Stimulated activated CD4-positive, alpha-beta T cell treated with anti-CD3 and anti-CD28 coated beads, Interleukin-2, amount 100 ng/mL, for 4 hours (primary cell): ENCODE data around the gene C2orf42.
"Not testable (repeated sequence)": the region's sequence is repeated elsewhere in the genome, so short reads cannot be mapped to it uniquely, and the experiment has no call there.

Source experiments
- DNase-seq: peaks from one replicate; pipeline ENCODE4 v3.0.0-alpha.2; 2020; ENCODE audit warnings: low read depth

C2orf42 gene

DNA sequence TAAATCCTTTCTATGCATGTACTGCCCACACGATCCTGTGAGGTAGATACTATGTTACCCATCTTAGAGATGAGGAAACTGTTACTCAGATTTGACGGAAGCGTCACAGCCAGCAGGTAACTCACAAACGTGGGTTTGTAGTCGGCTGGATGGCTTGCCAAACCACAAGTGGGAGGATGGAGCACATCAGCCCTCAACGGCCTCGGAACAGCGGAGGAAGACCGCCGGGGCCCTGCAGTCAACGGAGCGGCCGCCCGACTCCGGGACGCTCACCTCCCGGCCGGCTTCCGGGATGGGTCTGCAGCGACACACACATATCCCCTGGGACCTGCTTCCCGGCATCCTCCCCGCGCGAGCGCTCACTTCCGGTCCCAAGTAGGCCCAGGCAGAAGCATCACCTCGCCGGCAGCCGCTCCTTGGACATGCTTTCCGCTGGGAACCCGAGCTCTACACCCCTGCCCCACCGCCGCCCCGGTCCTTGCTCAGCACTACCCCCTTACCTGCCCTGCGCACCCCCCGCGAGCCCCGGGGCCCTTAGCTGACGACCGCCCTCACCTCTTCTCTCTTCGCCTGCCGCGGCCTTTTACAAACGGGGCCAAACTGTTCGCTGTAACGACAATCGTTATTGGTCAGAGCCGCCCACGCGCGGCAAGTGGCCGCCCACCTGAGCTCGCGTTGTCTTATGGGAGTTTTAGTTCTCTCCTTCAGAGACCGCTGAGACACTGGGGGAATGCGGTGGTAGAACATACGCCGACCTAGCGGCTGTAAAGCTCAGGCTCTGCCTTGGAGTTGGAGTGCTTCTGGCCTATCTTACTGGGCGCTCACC is at the start of gene C2orf42:
C2orf42 (minus strand) TSS at position 602 of the 826 bp plus-strand sequence. CDS start 9,034 bp downstream, outside the sequence.
- DNase-seq: peak; percentile 96

DNA sequence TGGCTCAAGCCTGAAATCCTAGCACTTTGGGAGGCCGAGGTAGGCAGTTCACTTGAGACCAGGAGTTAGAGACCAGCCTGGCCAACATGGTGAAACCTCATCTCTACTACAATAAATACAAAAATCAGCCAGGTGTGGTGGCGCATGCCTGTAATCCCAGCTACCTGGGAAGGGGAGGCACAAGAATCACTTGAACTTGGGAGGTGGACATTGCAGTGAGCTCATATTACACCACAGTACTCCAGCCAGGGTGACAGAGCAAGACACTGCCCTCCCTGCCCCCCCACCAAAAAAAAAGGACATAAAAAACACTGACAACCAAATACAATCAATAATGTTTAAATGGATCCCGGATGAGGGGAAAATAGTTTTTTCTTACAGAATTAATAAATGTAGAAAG is 49.8 kb upstream of the C2orf42 start:
- no peak for DNase-seq

DNA sequence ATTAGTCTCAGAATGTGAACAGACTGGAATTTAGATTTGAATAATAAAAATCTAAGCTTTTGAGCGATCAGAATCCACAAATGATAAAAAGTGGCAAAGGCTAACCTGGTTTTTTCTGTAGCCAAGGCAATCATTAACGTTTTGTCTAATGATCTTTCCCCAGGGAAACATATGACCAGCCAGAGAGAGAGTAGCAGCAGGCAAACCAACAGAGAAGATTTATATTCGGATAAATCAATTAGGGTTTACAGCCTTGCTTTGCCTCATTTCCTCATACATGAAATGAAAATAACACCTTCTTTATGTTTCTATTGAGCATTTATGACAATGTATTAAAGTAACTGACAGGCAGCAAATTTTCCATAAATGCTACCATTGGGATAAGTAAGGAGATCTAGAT is 43.1 kb upstream of the C2orf42 start:
- no peak for DNase-seq

DNA sequence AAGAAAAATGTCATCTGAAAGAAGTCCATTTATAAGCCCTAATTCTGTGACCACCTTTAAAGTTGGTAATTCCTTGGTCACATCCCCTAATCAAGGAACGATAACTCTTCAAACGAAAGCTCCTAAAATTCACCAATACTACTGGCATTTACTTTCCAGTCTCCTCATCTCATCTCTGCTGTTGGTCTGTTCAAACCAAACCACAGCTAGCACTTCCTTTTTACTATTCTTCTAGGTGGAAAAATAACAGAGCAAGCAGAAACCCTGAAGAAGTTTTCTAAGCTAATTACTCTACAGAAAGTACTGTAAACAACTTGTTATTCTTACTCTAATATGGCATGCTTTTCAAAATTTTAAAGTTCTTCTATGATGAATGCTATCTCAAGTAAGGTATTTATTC is 36.0 kb upstream of the C2orf42 start:
- no peak for DNase-seq

DNA sequence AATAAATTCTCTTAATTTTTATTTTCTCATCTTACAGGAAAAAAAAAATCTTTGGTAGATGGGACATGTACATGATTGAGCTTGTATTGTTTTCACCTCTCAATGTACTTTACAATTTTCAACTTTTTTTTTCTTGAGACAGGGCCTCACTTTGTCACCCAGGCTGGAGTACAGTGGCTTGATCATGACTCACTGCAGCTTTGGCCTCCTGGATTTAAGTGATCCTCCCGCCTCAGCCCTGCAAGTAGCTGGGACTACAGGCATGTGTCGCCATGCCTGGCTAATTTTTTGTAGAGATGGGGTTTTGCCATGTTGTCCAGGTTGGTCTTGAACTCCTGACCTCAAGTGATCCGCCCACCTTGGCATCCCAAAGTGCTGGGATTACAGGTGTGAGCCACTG is 32.5 kb upstream of the C2orf42 start:
- DNase-seq: not testable (repeated sequence)

DNA sequence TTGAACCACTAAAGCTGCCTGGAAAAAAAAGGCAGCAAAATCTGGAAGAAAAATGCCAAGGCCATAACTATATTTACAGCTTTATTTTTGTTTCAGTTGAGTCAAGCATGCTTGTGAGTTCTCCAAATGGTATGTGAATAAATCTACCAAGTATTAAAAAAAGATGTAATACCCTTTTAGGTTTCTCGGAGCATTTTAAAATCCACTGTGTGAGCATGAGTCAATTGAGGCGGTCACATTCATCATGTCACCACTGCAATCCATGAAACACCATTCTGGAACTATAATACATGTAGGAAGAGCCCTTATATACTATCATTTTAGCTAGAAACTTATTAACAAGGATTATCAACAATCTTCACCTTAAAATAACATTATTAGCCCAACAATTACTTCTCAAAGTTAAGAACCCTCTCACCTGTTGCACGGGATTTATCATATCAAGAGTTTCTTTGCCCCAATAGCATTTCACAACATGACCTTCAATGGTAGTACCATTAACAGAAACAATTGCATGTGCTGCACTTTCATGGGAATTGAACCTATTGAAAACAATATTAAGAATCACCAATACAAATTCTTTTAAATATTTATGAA is 24.2 kb upstream of the C2orf42 start:
- no peak for DNase-seq

DNA sequence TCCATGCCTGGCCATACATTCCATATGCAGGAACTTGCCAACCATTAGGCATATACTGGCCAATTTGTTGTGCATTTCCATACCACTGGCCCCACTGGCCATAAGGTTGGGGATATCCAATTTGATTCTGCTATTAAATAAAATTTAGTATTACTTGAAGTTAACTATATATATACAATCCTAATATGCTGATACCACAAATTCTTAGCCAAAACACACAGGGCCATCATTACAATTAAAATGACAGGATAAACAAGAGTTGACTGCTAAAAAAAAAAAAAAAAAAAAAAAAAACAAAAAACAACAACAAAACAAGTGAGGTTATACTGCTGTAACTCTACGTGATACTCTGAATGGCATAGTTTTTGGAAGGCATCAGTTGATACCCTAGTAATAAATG is 23.5 kb upstream of the C2orf42 start:
- no peak for DNase-seq

DNA sequence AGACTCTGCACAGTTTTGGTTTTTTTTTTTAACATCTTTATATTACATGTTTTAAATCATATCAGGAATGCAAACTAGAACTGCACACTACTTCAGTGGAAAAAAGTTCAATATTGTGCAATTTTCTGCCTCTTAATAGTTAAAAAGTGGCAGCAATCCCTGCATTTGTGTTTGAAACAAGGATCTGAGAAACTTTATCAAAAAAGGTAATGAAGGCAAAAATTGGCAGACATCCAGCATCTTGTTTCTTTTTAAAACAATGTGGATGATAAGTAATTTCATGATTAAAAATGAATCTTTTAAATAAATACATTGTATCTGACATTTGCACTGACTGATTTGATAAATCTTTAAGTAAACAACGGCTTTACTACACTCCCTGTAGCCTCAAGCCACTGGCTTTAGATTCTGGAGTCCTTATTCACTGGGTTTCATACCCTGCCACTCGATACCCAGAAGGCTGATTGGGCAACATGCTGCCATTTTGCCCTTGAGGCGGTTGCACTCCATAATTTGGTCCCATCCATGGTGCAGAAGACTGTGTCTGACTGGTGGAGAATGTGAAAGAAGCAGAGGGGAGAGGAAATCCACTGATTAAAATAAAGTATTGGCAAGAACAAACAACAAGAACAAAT is 21.6 kb upstream of the C2orf42 start:
- DNase-seq: no peak

DNA sequence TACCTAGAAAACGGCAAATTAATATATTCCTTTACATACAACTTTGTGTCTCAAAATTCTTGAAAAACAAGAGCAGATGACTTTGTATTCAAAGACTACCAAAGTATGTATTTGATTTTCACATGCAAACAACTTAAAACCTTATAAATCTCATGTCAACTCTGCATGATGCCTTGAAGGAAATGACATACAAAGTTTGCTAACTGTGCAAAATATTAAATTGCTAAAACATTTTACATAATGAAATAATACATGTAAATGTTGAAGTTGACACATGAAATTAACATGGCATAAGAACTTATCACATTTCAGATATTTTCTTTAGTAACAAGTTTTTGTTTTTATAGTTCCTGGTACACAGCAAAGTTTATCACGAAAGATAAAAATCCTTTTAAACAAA is 20.8 kb upstream of the C2orf42 start:
- no peak for DNase-seq

DNA sequence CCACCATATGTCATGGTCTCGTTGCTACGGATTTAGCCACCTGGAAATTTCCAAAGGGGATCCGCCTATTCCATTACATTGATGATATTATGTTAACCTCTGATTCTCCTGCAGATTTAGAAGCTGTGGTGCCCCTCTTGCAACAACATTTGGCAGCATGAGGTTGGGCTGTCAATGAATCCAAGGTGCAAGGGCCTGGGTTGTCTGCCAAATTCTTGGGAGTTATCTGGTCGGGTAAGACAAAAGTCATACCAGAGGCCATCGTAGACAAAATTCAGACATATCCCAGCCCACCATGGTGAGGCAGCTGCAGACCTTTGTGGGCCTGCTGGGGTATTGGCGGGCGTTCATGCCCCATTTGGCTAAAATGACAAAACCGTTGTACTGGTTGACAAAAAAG is 13.6 kb upstream of the C2orf42 start:
- DNase-seq: no peak

DNA sequence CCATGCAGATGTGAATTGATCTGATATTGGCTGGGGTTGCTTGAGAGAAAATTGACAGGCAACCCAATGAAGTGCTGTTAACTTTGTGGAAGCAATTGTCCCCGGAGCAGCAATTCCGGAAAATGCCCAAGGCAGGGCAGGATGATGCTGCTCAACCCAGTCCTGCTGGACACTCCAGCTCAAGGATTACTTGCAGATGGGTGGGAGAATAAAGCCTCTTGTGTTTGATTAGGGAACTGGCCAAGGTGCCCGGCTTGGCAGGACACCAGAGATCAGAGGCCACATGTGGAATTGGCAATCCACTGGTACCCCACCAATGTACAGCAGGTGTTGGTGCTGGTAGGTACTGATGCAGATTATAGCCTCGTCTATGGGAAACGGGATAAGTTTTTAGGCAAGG is 12.3 kb upstream of the C2orf42 start:
- DNase-seq: no peak

DNA sequence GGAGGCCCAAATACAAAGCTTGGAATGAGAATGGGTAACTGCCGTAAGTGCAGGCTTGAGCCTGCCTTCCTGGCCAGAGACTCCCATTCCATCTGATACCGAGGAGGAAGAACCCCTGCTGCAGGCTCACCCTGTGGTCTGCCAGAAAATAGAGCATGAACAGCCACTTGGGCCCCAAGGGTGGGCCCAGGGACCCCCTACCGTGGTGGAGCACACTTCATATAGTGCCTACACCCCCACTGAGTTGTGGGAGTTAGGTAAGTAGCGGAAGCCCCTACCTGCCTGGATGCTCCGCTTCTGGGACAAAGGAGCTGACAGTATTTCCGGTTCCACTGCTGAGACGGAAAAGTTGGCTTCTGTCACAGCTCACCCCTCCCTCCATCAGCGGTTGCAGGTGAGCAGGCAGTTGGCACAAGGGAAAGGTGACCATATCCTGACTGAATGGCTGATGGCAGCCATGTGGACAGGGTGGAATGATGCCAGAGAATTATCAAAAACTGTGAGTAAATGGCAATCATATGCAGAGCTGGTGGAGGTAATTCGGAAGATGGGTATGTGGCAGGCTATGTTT is 11.5 kb upstream of the C2orf42 start:
- no peak for DNase-seq

DNA sequence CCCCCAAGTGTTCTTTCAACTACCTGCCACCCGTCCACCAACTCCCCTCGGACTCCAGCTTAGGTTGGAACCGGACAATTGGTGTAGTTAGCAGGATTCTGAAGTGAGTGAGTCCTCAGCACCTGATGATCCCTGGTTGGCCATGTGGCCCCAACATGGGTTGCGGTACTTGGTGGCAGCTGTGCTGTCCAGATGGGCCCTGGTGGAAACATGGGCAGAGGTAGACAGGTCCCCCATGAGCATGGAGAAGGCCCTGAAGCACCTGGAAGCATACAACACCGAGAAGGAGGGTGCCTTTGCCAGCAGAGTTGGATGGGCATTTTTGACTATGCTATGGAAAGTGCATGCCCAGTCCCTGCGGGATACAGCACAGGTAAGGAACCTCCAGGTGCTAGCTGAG is 11.0 kb upstream of the C2orf42 start:
- DNase-seq: no peak

DNA sequence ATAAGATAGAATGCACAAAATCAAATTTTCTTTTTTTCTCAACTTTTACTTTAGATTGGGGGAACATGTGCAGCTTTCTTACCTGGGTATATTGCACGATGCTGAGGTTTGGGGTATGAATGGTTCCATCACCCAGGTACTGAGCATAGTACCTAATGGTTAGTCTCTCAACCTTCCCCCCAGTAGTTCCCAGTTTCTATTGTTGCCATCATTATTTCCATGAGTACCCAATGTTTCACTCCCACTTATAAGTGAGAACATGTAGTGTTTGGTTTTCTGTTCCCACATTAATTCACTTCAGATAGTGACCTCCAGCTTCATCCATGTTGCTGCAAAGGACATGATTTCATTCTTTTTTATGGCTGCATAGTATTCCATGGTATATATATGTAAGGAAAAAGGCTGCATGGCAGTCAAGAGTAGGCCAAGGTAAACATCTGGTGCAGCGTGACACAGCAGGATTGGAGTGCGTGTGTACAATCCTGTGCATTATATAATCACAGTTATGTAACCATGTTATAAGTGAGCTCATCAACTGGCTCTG is 10.5 kb upstream of the C2orf42 start:
- DNase-seq: no peak

DNA sequence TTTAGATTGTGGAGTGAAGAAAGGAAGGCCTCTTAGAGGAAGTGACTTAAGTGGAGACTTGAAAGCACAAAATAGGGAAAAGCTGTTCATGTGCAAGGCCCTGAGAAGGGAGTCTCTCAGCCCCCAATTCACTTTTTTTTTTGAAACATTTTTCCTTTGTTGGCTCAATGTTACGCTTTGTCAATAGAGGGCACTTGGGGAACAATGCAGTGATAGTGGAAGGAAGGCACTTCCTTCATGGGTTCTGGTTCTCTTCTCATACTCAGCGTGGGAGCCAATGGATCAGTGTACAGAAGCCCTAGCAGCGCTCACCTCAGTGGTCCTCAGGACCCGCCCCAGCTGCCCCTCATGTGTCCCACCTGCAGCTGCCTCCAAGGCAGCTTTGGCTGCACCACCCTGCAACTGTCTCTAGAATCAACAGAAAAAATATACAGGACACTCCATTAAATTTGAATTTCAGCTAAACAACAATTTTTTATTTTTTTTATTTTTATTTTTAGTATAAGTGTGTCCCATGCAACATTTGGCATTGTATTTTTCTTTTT is 8.6 kb upstream of the C2orf42 start:
- no peak for DNase-seq

DNA sequence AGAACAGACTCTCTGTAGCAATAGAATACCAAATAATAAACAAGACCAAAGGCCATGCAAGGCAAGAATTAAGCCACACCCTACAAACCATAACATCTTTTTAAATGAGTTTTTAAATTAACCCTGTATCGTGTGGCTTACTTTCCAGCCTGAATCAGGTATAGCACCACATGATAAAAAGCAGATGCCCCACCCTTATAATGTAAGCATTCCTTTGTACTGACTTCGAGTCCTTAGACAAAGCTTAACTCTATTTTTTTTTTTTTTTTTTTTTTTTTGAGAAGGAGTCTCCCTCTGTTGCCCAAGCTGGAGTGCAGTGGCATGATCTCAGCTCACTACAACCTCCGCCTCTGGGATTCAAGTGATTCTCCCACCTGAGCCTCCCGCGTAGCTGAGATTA is 1.7 kb upstream of the C2orf42 start:
- no peak for DNase-seq

DNA sequence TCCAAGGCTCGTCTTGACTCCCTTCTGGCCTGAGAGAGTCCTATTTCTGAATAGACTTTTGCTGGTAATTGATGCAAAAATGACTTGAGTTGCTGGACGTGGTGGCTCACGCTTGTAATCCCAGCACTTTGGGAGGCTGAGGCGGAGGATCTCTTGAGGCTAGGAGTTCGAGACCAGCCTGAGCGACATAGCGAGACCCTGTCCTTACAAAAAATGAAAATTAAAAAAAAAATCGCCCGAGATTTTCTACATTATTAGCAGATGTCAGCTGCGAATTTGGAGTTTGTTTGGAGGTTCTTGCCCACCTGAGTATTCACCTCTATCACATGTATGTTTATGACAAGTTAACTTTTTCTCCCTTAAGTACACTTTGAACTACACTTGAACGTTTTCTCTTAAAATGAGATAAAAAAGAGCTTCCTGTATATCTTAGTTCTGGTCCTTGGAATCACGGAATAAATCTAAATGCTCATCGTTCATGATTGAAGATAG is 471 bp upstream of the C2orf42 start:
- no peak for DNase-seq

DNA sequence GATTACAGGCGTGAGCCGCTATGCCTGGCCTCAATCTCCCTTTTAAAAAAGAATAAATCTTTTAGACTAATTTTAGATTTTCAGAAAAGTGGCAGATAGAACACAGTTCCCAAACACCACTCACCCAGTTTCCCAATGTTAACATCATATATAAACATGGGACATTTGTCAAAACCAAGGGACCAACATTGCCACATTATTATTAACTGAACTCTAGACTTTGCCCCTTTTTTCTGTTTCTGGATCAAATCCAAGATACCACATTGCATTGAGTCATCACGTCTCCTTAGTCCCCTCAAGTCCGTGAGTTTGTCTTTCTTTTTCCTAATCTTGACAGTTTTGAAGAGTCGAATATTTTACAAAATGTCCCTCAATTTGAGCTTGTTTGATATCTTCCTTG is 2.4 kb downstream of the C2orf42 start:
- DNase-seq: no peak

DNA sequence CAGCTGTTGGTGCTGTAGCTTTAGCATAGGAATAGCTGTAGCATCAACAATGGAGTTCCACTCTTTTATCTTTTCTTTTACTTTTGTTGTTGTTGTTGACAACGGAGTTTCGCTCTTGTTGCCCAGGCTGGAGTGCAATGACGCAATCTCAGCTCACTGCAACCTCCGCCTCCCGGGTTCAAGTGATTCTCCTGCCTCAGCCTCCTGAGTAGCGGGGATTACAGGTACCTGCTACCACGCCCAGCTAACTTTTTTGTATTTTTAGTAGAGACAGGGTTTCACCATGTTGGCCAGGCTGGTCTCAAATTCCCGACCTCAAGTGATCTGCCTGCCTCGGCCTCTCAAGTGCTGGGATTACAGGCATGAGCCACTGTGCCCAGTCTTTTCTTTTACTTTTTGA is 3.6 kb downstream of the C2orf42 start:
- DNase-seq: not testable (repeated sequence)

DNA sequence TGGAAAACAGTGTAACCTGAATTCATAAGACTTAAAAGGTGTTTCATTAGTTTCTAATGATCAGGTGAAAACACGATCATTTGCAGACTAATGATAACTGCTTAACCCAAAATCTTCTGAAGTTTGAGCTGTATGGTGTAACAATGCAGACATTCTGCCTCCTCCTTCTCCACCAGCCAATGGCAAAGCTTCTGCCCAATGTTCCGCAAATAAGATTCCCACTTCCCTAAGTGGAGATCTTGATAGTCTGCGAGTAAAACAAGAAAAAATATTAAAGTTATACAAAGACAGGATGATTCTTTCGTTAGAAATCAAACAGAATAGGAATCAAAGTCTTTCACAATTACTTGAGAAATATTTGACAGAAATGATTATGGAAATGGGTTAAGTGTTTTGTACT is 8.1 kb downstream of the C2orf42 start:
- no peak for DNase-seq

DNA sequence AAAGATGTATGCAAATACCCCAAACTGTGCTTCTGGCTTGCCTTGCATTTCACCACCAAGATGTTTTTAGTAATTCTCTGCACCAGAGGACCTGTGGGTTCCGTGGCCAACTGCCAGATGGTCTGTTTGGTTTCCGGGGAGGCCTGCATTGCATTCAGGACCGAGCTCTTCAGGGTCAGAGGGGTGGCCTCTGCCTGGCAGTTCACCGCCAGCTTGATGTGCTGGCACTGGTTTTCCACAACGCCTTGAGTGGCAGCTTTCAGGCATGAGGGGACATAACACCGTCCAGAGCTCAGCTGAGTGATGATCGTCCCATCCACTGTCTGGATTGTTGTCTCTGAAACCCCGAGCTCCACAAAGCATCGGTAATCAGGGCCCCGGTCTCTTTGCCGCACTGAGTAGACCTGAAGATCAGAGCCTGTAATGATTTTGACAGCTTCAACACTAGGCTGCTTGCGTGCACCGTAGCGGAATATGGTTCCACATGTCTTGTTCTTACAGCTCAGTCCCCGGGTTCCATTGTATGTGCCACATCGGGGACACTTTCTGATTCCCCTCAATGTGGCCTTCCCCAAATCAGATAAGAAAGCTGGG is 9.4 kb downstream of the C2orf42 start:
- DNase-seq: no peak

DNA sequence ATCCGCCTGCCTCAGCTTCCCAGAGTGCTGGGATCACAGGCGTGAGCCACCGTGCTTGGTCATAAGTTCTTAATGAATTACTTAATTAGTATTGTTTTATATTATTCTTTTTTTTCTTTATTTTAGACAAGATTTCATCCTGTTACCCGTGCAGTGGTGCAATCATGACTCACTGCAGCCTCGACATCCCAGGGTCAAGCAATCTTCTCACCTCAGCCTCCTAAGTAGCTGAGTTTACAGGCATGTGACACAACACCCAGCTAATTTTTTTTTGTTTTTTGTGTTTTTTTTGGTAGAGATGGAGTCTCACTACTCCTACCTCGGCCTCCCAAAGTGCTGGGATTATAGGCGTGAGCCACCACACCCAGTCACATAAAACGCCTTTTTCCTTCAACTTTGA is 17.3 kb downstream of the C2orf42 start:
- DNase-seq: no peak
